GM12878 (cell line): ENCODE measurements around the gene CORO2B.

Experiments used
- CTCF ChIP-seq, 3 experiments: IDR thresholded peaks in 2 of 3; conservative IDR thresholded peaks in 1 of 3; 2 replicates each; pipeline ENCODE4 v1.5.1; 2011; ENCODE audit warnings: low read depth in 3 of 3, low read length in 3 of 3, mild to moderate bottlenecking in 3 of 3, control low read depth in 2 of 3, moderate library complexity in 2 of 3, inconsistent platforms in 1 of 3, mixed read lengths in 1 of 3; ENCODE audit not compliant: control insufficient read depth in 2 of 3, insufficient read depth in 1 of 3; ENCODE audit errors: extremely low read depth in 1 of 3
- DPF2 ChIP-seq: fragments of 450-650 bp; IDR thresholded peaks from 2 replicates; pipeline ENCODE4 v1.6.1; 2017; ENCODE audit warnings: mild to moderate bottlenecking
- EP300 ChIP-seq, 2 experiments: fragments of 150-350 bp in 1 of 2; IDR thresholded peaks; 2 replicates each; pipeline ENCODE4 v1.6.1; 2011 to 2012; ENCODE audit warnings: low read depth in 2 of 2, low read length in 2 of 2, borderline replicate concordance in 1 of 2, improper control_type of control experiment in 1 of 2, inconsistent platforms in 1 of 2; ENCODE audit not compliant: control insufficient read depth in 1 of 2
- GABPA ChIP-seq: IDR thresholded peaks from 2 replicates; pipeline ENCODE4 v1.6.1; 2014; ENCODE audit warnings: antibody characterized with exemption, low read depth, mild to moderate bottlenecking, inconsistent platforms
- MAX ChIP-seq: IDR thresholded peaks from 2 replicates; pipeline ENCODE4 v1.6.1; 2012; ENCODE audit warnings: low read depth, low read length, improper control_type of control experiment
- NFXL1 ChIP-seq: fragments of 450-650 bp; IDR thresholded peaks from 2 replicates; pipeline ENCODE4 v1.6.1; 2017; ENCODE audit warnings: antibody characterized with exemption, mild to moderate bottlenecking, borderline replicate concordance
- NFYB ChIP-seq: IDR thresholded peaks from 2 replicates; pipeline ENCODE4 v1.6.1; 2011; ENCODE audit warnings: low read depth, mild to moderate bottlenecking, low read length, improper control_type of control experiment, moderate library complexity; ENCODE audit not compliant: insufficient read depth
- PBX3 ChIP-seq: IDR thresholded peaks from 2 replicates; pipeline ENCODE4 v1.6.1; 2011; ENCODE audit warnings: mild to moderate bottlenecking, low read depth, low read length, moderate library complexity; ENCODE audit not compliant: insufficient replicate concordance
- POLR2A ChIP-seq: IDR thresholded peaks from 2 replicates; pipeline ENCODE4 v1.6.1; 2011; ENCODE audit warnings: low read depth, mild to moderate bottlenecking, low read length
- RAD21 ChIP-seq: IDR thresholded peaks from 2 replicates; pipeline ENCODE4 v1.6.1; 2011; ENCODE audit warnings: mild to moderate bottlenecking, low read depth, low read length, moderate library complexity; ENCODE audit not compliant: insufficient read depth
- RFX5 ChIP-seq: IDR thresholded peaks from 2 replicates; pipeline ENCODE4 v1.6.1; 2011; ENCODE audit warnings: low read depth, low read length, improper control_type of control experiment
- TAF1 ChIP-seq: IDR thresholded peaks from 2 replicates; pipeline ENCODE4 v1.6.1; 2011; ENCODE audit warnings: mild to moderate bottlenecking, low read depth, low read length, borderline replicate concordance
- ZBED1 ChIP-seq: IDR thresholded peaks from 2 replicates; pipeline ENCODE4 v1.6.1; 2016; ENCODE audit warnings: borderline replicate concordance
- ZNF24 ChIP-seq: fragments of 450-650 bp; IDR thresholded peaks from 2 replicates; pipeline ENCODE4 v1.6.1; 2017; ENCODE audit warnings: antibody characterized with exemption, mild to moderate bottlenecking

- TF ChIP-seq POLR2A (no peak), TAF1 (no peak), NFXL1 (no peak), CTCF (IDR thresholded peaks at IDR 0.05 in 2 of 3, conservative IDR thresholded peaks at IDR 0.05 in 1 of 3; ENCODE audit: control insufficient read depth in 2 of 3, extremely low read depth in 1 of 3, insufficient read depth in 1 of 3, low read depth in 3 of 3, low read length in 3 of 3) (no peak), PBX3 (no peak), RAD21 (no peak), NFYB (no peak), ZNF24 (no peak), DPF2 (no peak), RFX5 (no peak), MAX (no peak), EP300 (IDR thresholded peaks at IDR 0.05; ENCODE audit: borderline replicate concordance in 1 of 2, control insufficient read depth in 1 of 2, low read depth in 2 of 2, low read length in 2 of 2) (no peak), ZBED1 (no peak), GABPA (no peak)
These were observed 84.7 kb downstream of the CORO2B start for GRCh38 chr15:68663526-68663925.
